GM18499 (cell line): Measurements from ENCODE around the gene IL23A.
"Not testable (repeated sequence)": the region's sequence is repeated elsewhere in the genome, so short reads cannot be mapped to it uniquely, and the experiment has no call there.

Source experiments
- ATAC-seq: cut with Tn5 transposase; IDR thresholded peaks from one replicate; pipeline ENCODE4 v1.9.1; 2021; ENCODE audit warnings: moderate number of reproducible peaks; ENCODE audit not compliant: insufficient read depth, unreplicated experiment

Gene IL23A

GRCh38 chr12:56324206-56324605 is 14.5 kb upstream of the IL23A start:
- ATAC-seq, result no peak

- no peak for ATAC-seq
Measured at GRCh38 chr12:56326126-56326525, 12.6 kb upstream of the IL23A start.

DNA sequence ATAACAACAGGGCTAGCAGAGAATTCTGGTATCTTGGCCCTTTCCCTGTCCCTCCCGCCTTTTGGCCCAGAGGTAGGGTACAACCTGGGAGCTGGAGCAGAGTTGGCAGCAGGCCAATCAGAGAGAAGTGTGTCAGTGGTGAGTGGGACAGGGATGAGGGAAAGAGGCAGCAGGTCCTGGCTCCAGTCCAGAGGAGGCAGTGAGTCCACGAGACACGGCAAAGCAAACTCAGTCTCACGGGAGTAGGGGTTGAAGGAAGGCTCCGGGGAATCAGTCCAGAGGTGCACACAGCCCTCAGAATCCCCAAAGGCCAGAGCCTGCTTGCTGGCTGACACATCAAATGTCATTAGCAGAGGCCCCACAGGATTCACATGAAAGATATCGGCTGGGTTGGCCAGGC is 12.2 kb upstream of the IL23A start:
- ATAC-seq, result no peak

- ATAC-seq, result no peak
Measured at GRCh38 chr12:56330936-56331490, 7.7 kb upstream of the IL23A start.

GRCh38 chr12:56332512-56333196 is 6.0 kb upstream of the IL23A start:
- no peak for ATAC-seq

GRCh38 chr12:56333197-56333678 is 5.4 kb upstream of the IL23A start:
- ATAC-seq, result no peak

DNA sequence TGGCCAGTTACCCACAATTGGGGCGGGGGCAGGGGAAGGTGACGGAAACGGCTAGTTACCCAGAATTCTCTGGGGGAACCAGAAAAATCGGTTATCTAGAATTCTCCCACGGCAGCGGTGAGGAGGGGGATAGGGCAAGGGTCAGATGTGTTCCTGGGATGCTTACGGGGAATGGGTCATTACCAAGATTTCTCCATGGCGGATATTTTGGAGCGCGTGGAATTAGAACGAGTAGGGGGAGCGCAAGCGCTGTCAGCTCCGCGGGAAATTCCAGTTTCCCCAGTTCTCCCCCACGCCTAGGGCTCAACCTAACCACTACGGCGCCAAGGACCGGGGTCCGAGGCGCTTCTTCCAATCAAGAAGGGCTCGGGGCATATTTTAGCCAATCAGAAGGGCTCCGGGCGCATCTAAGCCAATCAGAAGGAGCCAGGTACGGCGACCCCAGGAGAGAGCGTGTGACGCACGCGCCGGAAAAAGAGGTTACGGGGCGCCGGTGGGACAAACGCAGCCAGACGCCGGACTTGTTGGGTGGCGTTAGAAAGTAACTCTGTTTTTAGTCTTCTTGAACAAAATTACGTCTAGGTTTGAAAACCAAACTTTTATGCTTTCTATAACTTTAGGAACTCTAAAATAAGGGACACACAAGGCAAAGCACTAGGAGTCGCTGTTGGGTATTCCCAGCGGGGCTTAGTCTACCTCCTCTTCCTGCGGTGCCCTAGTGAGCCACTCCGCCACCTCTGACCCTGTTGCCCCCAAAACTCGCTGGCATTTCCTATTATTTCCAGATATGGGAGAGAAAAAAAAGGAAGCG is 4.8 kb upstream of the IL23A start, which contains the start of gene PAN2:
Gene PAN2, minus strand, starts transcription at position 322 of the 811 bp plus-strand sequence. CDS start 906 bp downstream, outside the sequence.
- ATAC-seq, result no peak

GRCh38 chr12:56334490-56334793 is 4.2 kb upstream of the IL23A start:
- no peak for ATAC-seq

GRCh38 chr12:56335527-56335926 is 3.2 kb upstream of the IL23A start:
- ATAC-seq, result not testable (repeated sequence)

- ATAC-seq, result no peak
Measured at GRCh38 chr12:56336361-56337167, 2.1 kb upstream of the IL23A start.

DNA sequence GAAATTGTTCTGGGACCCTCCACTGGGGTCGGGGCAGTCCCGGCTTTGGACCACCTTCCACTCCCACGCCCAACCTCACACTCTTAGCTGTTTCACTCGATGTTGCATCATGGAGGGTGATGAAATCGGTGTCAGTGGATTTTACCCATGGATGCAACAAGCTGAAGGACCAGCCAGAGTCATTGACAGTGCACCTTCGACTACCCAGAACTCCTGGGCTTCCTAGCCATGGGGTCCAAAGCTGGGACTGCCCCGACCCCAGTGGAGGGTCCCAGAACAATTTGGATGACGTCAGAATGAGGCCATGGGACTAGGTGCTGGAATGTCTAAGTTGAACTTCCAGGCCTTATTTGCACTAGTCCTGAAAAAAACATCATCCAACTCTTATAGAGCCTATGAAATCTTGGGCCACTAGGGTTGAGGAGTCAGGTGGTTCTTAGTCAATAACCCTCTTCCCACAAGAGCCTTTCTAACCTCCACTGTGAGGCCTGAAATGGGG is 882 bp upstream of the IL23A start:
- no peak for ATAC-seq

DNA sequence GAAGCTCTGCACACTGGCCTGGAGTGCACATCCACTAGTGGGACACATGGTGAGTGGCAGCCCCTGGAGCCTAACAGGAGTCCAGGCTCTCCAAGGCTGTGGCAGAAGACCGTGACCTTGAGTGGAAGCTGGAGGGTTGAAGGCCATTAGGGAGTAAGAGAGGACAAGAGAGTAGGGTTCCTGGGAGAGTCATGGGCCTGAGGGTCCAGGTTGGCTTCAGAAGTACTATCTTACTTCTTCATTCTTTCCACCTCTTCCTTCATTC is 406 bp downstream of the IL23A start:
- no peak for ATAC-seq

DNA sequence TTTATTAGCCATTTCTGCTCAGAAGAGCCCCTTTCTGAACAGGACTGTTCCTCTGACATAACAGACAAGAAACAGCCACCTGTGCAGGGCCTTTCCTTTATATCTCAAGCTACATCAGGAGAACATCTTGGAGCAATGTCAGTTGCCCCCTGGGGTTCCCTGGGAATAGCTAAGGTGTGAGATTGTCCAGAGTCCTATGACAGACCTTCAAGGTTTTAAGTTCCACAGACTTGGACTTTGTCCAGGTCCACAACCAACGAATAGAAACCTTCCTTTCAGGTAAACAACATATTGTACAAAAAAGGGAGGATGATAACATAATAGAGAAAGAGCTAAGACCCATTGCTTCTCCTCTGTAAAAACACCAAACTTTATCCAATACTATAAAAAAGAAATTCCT is 2.9 kb downstream of the IL23A start:
- no peak for ATAC-seq

DNA sequence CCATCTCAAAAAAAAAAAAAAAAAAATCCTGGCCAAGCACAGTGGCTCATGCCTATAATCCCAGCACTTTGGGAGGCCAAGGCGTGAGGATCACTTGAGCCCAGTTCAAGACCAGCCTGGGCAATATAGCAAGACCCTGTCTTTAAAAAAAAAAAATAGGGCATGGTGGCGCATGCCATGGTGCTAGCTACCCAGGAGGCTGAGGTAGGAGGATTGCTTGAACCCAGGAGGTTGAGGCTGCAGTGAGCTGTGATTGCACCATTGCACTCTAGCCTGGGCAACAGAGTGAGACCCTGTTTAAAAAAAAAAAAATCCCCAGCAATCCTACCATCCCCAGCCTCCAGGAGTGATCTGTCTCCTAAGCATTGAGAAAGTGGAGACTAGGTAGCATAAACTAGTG is 3.6 kb downstream of the IL23A start:
- ATAC-seq, result not testable (repeated sequence)

- no peak for ATAC-seq
Measured at GRCh38 chr12:56346675-56347074, 8.0 kb downstream of the IL23A start.

DNA sequence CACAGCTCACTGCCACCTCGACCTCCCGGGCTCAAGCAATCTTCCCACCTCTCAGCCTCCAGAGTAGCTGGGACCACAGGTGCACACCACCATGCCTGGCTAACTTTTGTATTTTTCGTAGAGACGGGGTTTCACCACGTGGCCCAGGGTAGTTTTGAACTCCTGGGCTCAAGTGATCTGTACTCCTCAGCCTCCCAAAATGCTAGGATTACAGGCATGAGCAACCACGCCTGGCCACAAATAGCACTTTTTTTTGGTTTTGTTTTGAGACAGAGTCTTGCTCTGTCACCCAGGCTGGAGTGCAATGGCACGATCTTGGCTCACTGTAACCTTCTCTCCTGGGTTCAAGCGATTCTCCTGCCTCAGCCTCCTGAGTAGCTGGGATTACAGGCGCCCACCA is 8.6 kb downstream of the IL23A start:
- ATAC-seq, result not testable (repeated sequence)

DNA sequence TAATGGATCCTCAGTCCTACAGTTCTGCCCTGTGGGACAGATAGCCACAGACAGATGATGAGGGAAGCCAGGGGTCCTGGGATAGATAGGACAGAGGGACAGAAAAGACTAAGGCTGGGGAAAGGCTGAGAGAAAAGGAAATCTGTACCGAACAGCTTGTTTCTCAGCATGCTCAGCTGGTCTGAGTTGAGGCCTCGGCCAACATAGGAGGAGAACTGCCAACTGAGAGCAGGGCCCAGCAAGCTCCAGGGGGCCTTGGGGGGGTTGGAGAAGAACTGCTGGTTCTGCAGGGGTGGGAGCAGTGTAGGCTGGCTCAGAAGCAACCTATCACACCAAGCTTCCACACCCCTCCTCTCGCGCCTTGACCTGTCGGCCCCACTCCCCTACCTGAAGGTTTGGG is 10.1 kb downstream of the IL23A start:
- no peak for ATAC-seq

- ATAC-seq, result no peak
Measured at GRCh38 chr12:56350662-56351061, 12.0 kb downstream of the IL23A start.

GRCh38 chr12:56351325-56351724 is 12.6 kb downstream of the IL23A start:
- no peak for ATAC-seq

DNA sequence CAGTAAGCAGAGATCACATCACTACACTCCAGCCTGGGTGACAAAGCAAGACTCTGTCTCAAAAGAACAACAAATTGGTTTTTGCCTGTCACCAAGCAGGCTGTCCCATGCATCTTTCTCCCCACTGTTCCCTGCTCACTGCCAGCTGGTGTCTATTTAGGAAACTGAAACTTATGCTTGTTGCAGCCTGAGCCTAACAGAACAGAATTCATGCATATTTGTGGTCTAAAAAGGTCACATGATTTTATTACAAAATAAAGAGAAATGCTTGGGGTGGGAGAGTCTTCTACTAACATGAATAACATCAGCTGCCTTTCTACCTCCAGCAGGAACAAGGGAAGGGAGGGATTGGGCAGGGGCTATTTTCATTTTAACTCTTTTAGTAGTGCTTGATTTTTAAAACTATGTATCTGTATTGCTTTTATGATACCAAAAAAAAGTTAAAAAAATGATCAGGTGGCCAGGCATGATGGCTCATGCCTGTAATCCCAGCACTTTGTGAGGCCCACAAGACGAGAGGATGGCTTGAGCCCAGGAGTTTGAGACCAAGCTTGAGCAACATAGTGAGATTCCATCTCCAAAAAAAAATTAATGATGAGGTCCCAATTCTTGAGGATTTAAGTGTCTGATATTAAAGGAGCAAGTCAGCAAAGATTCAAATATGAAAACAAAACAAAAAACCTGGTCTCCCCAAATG is 20.3 kb downstream of the IL23A start:
- ATAC-seq, result no peak
